Brain microvascular endothelial cell (primary cell): ENCODE data around the gene DCLK1.

Experiments used
- DNase-seq: peaks from one replicate; pipeline ENCODE4 v3.0.0-alpha.2; 2020
- H3K27ac ChIP-seq: fragments of 250-450 bp; sonication (Bioruptor Pico); 2 replicates; pipeline ENCODE4 v1.5.1; 2020; ENCODE audit warnings: mild to moderate bottlenecking, moderate library complexity
- H3K27me3 ChIP-seq: fragments of 250-450 bp; sonication (Bioruptor Pico); replicated peaks from 2 replicates; pipeline ENCODE4 v1.5.1; 2020; ENCODE audit warnings: mild to moderate bottlenecking
- H3K36me3 ChIP-seq: fragments of 250-450 bp; sonication (Bioruptor Pico); replicated peaks from 2 replicates; pipeline ENCODE4 v1.5.1; 2020; ENCODE audit warnings: mild to moderate bottlenecking
- H3K4me3 ChIP-seq: 2 replicates; pipeline ENCODE4 v1.5.1; 2011; ENCODE audit warnings: low read depth, mild to moderate bottlenecking, control low read depth, low read length, moderate library complexity
- in situ Hi-C: cut with HindIII; loops from 2 replicates; pipeline ENCODE4 v1.10.0; 2017; ENCODE audit warnings: low sequenced_read_pairs, low pct_ligation_motif_present
- TF ChIP-seq, protein P1 (sequence below): IDR thresholded peaks from 2 replicates; pipeline ENCODE4 v1.5.1; 2011; ENCODE audit warnings: low read depth, mild to moderate bottlenecking, moderate library complexity, low read length, control low read depth, inconsistent platforms; ENCODE audit errors: missing control alignments

Gene DCLK1

DNA sequence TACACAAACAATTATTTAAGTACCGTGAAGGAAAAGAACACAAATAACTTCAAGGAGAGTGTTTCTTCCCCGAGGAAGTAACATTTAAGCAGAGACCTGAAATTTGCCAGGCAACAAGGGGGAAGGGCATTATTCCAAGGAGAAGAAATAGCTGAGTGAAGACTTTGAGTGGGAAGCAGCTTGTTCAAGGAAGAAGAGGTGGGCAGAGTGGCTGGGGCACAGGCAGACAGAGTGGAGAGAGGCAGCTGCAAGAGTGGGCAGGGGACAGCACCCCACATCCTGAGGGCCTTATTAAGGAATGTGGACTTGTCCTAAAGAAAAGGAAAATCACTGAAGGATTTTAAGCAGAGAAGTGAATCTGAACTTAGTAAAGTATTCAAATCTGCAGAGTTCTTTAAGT, 4.7 kb upstream of the DCLK1 start:
- DNase-seq: no peak
- H3K36me3 ChIP-seq: no peaks in the 10 kb centered on the region
- in situ Hi-C loops: no loop called here
- no peak overlapping the region for H3K27ac ChIP-seq
- TF ChIP-seq, protein P1, sequence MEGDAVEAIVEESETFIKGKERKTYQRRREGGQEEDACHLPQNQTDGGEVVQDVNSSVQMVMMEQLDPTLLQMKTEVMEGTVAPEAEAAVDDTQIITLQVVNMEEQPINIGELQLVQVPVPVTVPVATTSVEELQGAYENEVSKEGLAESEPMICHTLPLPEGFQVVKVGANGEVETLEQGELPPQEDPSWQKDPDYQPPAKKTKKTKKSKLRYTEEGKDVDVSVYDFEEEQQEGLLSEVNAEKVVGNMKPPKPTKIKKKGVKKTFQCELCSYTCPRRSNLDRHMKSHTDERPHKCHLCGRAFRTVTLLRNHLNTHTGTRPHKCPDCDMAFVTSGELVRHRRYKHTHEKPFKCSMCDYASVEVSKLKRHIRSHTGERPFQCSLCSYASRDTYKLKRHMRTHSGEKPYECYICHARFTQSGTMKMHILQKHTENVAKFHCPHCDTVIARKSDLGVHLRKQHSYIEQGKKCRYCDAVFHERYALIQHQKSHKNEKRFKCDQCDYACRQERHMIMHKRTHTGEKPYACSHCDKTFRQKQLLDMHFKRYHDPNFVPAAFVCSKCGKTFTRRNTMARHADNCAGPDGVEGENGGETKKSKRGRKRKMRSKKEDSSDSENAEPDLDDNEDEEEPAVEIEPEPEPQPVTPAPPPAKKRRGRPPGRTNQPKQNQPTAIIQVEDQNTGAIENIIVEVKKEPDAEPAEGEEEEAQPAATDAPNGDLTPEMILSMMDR: no peak
- H3K27me3 ChIP-seq: no peaks in the 10 kb centered on the region
- no peak overlapping the region for H3K4me3 ChIP-seq

DNA sequence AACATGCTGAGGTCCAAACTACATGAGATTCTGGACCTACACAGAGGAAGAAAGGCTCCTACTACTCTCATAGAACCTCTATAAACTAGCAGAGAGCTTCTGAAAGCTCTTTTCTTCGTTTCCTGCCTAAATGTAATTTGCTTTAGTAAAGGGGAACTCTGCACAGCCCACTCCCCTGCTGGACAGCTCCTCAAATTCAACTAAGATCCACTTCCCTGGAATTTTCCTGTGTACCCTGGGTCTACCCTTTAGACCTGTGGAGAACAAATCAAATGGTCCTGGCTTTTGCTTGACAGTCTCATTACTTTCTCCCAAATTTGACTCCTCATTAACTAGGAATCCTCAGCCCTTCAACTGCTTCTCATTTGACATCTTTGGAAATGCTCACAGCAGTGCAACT, 3.5 kb upstream of the DCLK1 start:
- no peaks in the 10 kb centered on the region for H3K27me3 ChIP-seq
- H3K27ac ChIP-seq: no peak overlapping the region
- no peak for DNase-seq
- TF ChIP-seq, protein P1: no peak
- no peaks in the 10 kb centered on the region for H3K36me3 ChIP-seq
- no peak overlapping the region for H3K4me3 ChIP-seq
- in situ Hi-C loops: no loop called here

DNA sequence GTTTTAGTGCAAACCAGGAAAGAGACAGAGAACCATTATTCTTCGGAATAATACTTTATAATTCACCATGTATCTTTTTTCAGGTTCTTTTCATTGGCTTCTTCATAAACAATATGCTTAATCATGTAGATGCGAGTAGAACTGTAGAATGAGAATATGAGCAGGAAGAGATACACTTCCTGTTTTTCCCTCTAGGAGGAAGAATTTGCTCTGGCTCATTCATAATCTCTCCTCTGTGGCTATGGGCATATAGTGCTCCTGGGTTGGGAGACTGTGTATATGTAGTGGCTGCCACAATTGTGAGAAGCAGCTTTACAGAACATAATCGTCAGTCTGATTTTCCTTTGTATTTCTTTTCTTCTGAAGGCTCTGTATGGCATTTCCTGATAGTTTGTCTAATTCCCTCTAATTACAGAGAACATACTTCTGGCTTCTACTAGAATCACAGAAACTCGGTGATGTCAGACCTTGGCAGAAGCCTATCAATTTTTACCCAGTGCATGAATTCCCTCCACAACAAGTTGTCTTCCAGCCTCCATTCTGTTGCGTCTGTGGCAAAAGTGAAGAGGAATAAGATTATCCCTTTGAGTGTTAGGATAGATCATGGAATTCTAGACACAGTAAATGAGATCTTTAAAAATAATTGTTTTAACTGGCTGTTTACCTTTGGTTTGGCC, 2.9 kb upstream of the DCLK1 start:
- Histone ChIP-seq H3K4me3 (no peak overlapping the region), H3K27me3 (no peaks in the 10 kb centered on the region), H3K27ac (no peak overlapping the region), H3K36me3 (no peaks in the 10 kb centered on the region)
- DNase-seq: no peak
- TF ChIP-seq, protein P1: no peak
- in situ Hi-C loops: no loop called here

DNA sequence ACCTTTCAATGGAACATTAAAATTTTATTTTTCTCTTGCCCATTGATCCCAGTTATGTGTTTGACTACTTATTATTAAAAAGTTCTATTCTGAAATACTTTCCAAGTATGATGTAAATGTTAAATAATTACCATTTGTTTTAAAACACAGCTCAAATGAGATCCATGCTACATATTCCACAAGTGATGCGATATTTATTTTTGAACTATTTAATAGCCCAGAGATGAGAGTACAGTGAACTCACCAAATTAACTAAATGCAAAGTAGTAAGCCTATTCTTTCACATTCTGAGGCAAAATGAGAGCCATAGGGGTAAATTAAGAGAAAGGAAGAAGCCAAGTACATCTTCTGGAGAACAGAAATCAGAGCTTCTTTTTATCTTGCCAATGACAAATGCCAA, 1.2 kb upstream of the DCLK1 start:
- Histone ChIP-seq H3K36me3 (no peaks in the 10 kb centered on the region), H3K27me3 (no peaks in the 10 kb centered on the region), H3K27ac (no peak overlapping the region), H3K4me3 (no peak overlapping the region)
- in situ Hi-C loops: no loop called here
- TF ChIP-seq, protein P1: no peak
- DNase-seq: no peak

DNA sequence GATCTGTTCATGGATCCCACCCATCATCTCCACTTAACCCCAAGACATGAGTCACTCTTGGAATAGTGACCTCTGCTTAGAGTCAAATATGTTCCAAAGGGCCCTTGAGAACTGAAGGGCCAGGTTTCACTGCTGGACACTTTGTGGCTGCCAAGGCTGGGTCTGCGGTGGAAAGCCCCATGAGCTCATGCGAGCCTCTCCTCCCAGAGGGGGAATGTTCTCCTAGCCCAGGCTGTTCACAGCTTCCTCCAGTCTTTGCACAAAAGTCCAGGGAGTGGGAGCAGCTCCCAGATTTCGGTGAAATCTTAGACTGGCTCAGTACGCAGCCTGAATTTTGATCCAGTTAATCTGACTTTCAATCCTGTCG, 732 bp upstream of the DCLK1 start:
- in situ Hi-C loops: no loop called here
- no peak overlapping the region for H3K27ac ChIP-seq
- peak; percentile 56 for DNase-seq
- H3K27me3 ChIP-seq: no peaks in the 10 kb centered on the region
- no peak overlapping the region for H3K4me3 ChIP-seq
- TF ChIP-seq, protein P1: no peak
- H3K36me3 ChIP-seq: no peaks in the 10 kb centered on the region

DNA sequence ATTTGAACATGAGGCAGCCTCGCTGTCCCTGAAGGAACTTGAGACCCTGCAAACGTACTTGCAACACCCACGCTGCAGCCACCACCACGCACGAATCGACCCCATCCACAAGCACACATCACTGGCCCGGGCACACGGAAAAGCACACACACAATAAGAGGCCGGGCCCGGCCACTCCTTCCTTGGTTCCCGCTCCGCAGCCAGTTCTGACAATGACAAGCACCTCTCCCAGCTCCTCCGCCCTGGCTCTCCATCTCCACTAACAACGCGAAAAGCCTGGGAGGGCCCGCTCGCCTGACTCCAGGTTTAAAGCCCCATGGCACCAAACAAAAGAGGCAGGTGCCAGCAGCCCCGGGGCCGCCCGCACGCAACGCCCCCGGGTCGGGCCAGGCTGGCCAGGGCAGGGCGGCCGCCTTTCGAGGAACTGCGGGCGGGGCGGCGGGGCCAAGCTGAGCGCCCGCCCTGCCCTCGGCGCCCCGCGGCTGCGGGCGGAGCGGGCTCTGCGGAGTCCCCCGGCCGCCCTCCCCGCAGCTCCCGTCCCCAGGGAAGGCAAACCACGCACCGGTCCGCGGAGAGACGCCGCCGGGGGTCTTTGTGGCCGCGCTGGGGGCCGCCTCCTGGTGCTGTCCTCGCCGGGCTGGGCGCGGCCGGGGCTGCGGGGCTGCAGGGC, 495 bp downstream of the DCLK1 start:
- H3K27me3 ChIP-seq: no peaks in the 10 kb centered on the region
- H3K4me3 ChIP-seq: peak overlapping the region; percentile 50
- no peaks in the 10 kb centered on the region for H3K36me3 ChIP-seq
- TF ChIP-seq, protein P1: no peak
- H3K27ac ChIP-seq: peak overlapping the region; percentile 19
- no peak for DNase-seq
- in situ Hi-C loops: no loop called here
